CD4-positive, alpha-beta T cell treated with Interleukin-4 for 1 hour (primary cell): ENCODE results near the gene EVA1A.

Experiments used
- DNase-seq, 2 donors: peaks; one replicate each; pipeline ENCODE4 v3.0.0-alpha.2; 2020 to 2022

The EVA1A gene

GRCh38 chr2:75560768-75561565 is at the start of gene EVA1A:
TSS of gene EVA1A (minus strand) at chr2:75560939. CDS start at chr2:75518140, 42,799 bp downstream.
- DNase-seq, result no peak

- no peak for DNase-seq
These were observed 49.3 kb upstream of the EVA1A start for GRCh38 chr2:75609937-75610508.

GRCh38 chr2:75609334-75609689 is 48.6 kb upstream of the EVA1A start:
- no peak for DNase-seq

GRCh38 chr2:75608684-75609333 is 48.1 kb upstream of the EVA1A start:
- peak; percentile 35 to 36 for DNase-seq

GRCh38 chr2:75607988-75608683 is 47.4 kb upstream of the EVA1A start:
- DNase-seq, result no peak

- DNase-seq, result no peak
These were observed 46.7 kb upstream of the EVA1A start for GRCh38 chr2:75607400-75607798.

- DNase-seq, result no peak
These were observed 46.1 kb upstream of the EVA1A start for GRCh38 chr2:75606761-75607399.

GRCh38 chr2:75605770-75606529 is 45.2 kb upstream of the EVA1A start:
- no peak for DNase-seq

GRCh38 chr2:75604484-75604883 is 43.7 kb upstream of the EVA1A start:
- no peak for DNase-seq

GRCh38 chr2:75603477-75603876 is 42.7 kb upstream of the EVA1A start:
- no peak for DNase-seq

- no peak for DNase-seq
These were observed 42.1 kb upstream of the EVA1A start for GRCh38 chr2:75602724-75603342.

- DNase-seq, result no peak
These were observed 39.8 kb upstream of the EVA1A start for GRCh38 chr2:75600461-75601011.

- DNase-seq, result no peak
These were observed 37.9 kb upstream of the EVA1A start for GRCh38 chr2:75598589-75599155.

- DNase-seq, result no peak
These were observed 37.2 kb upstream of the EVA1A start for GRCh38 chr2:75597949-75598348.

GRCh38 chr2:75596784-75597183 is 36.0 kb upstream of the EVA1A start:
- no peak for DNase-seq

- no peak for DNase-seq
These were observed 35.0 kb upstream of the EVA1A start for GRCh38 chr2:75595541-75596395.

GRCh38 chr2:75594596-75594995 is 33.9 kb upstream of the EVA1A start:
- no peak for DNase-seq

GRCh38 chr2:75592888-75593287 is 32.1 kb upstream of the EVA1A start:
- no peak for DNase-seq

GRCh38 chr2:75592030-75592429 is 31.3 kb upstream of the EVA1A start:
- no peak for DNase-seq
